Fibroblast of lung (primary cell): ENCODE results near the gene SPATA6L. TPM values are rescaled to one million over a fixed set of nuclear protein-coding genes. Genes with fewer than 3 reads are reported as not detected.

Experiments
- DNase-seq, 2 donors: peaks; one replicate each; pipeline versions ENCODE4 v3.0.0 to v3.0.0-alpha.2; 2010; ENCODE audit warnings: low read depth in 2 of 2
- H2AFZ ChIP-seq: 2 replicates; pipeline ENCODE4 v1.5.1; 2012; ENCODE audit warnings: low read length, control low read depth, inconsistent platforms
- H3K27ac ChIP-seq: 2 replicates; pipeline ENCODE4 v1.5.1; 2011; ENCODE audit warnings: low read length, control low read depth; ENCODE audit not compliant: insufficient read depth
- H3K27me3 ChIP-seq: 2 replicates; pipeline ENCODE4 v1.5.1; 2011; ENCODE audit warnings: mild to moderate bottlenecking, low read length; ENCODE audit not compliant: control insufficient read depth, insufficient read depth
- H3K36me3 ChIP-seq: 2 replicates; pipeline ENCODE4 v1.5.1; 2011; ENCODE audit warnings: low read length; ENCODE audit not compliant: control insufficient read depth, insufficient read depth
- H3K4me1 ChIP-seq: 2 replicates; pipeline ENCODE4 v1.5.1; 2011; ENCODE audit warnings: low read length; ENCODE audit not compliant: control insufficient read depth, insufficient read depth; ENCODE audit errors: extremely low read depth
- H3K4me2 ChIP-seq: 2 replicates; pipeline ENCODE4 v1.5.1; 2011; ENCODE audit warnings: low read length, control low read depth; ENCODE audit not compliant: insufficient read depth; ENCODE audit errors: extremely low read depth
- H3K4me3 ChIP-seq, 4 experiments: fragments of 200-600 bp in 1 of 4; sonication (generic) in 1 of 4; replicated peaks in 1 of 4; 2 replicates each; pipeline ENCODE4 v1.5.1; 2011 to 2016; ENCODE audit warnings: low read length in 4 of 4, low read depth in 3 of 4, mild to moderate bottlenecking in 3 of 4, control low read depth in 2 of 4, inconsistent platforms in 1 of 4, mixed read lengths in 1 of 4; ENCODE audit not compliant: insufficient read depth in 1 of 4; ENCODE audit errors: control extremely low read depth in 1 of 4
- H3K79me2 ChIP-seq: 2 replicates; pipeline ENCODE4 v1.5.1; 2012; ENCODE audit warnings: mild to moderate bottlenecking, low read length, inconsistent platforms; ENCODE audit not compliant: control insufficient read depth, insufficient read depth
- H3K9ac ChIP-seq: 2 replicates; pipeline ENCODE4 v1.5.1; 2011; ENCODE audit warnings: mild to moderate bottlenecking, low read length, control low read depth; ENCODE audit not compliant: insufficient read depth
- H3K9me3 ChIP-seq: 2 replicates; pipeline ENCODE4 v1.5.1; 2012; ENCODE audit warnings: low read depth, low read length; ENCODE audit not compliant: control insufficient read depth, insufficient read depth
- H4K20me1 ChIP-seq: 2 replicates; pipeline ENCODE4 v1.5.1; 2011; ENCODE audit warnings: low read length; ENCODE audit not compliant: control insufficient read depth, insufficient read depth; ENCODE audit errors: extremely low read depth
- CTCF ChIP-seq, 2 donors: IDR thresholded peaks in 1 of 2; conservative IDR thresholded peaks in 1 of 2; 1 replicate in 1 of 2; 2 replicates in 1 of 2; pipeline ENCODE4 v1.5.1; 2011 to 2012; ENCODE audit warnings: low read length in 2 of 2, control low read depth in 1 of 2, inconsistent platforms in 1 of 2, low read depth in 1 of 2, mild to moderate bottlenecking in 1 of 2
- EZH2 ChIP-seq: IDR thresholded peaks from 2 replicates; pipeline ENCODE4 v1.5.1; 2012; ENCODE audit warnings: low read length, control low read depth, mild to moderate bottlenecking; ENCODE audit errors: missing control alignments
- polyA plus RNA-seq, 2 donors: library from polyadenylated mRNA; depleted of rRNA in 1 of 2; stranded (reverse) in 1 of 2; unstranded in 1 of 2; fragments of >200 nt; gene quantifications; 2 replicates each; pipeline ENCODE4 v1.2.1, GENCODE V29; 2011 to 2012; ENCODE audit warnings: missing spikeins in 1 of 2
- total RNA-seq: library from RNA; depleted of rRNA; stranded (reverse); fragments of >200 nt; gene quantifications from 2 replicates; pipeline ENCODE4 v1.2.1, GENCODE V29; 2014

Gene SPATA6L
- total and polyA plus RNA-seq, 2 donors (not counting 1 experiment from before 2014, with no cell fraction given), result 0.54 to 1.2 TPM

DNA sequence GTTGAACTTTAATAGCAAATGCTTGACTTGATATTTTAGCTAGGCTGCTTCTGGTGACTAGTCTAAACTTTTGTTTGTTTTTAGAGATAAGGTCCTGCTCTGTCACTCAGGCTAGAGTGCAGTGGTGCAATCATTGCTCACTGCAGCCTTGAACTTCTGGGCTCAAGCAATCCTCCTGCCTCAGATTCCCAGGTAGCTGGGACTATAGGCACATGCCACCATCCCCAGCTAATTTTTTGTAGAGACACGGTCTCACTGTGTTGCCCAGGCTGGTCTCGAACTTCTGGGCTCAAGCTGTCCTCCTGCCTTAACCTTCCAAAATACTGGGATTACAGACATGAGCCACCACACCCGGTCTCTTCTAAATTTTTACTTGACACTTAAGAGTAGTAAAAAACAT, 33.8 kb upstream of the SPATA6L start:
- Histone ChIP-seq H3K79me2 (no peaks in the 10 kb centered on the region), H3K27ac (no peak overlapping the region), H2AFZ (no peak overlapping the region), H3K4me3 (no peak overlapping the region), H3K4me2 (no peak overlapping the region), H3K9me3 (no peaks in the 10 kb centered on the region), H3K36me3 (peaks cover 4% of the 10 kb centered on the region), H3K9ac (no peak overlapping the region), H3K27me3 (no peaks in the 10 kb centered on the region), H3K4me1 (no peaks in the 10 kb centered on the region), H4K20me1 (no peaks in the 10 kb centered on the region)
- TF ChIP-seq EZH2 (no peak), CTCF (conservative IDR thresholded peaks at IDR 0.05 in 1 of 2, IDR thresholded peaks at IDR 0.05 in 1 of 2; ENCODE audit: low read depth in 1 of 2, low read length in 2 of 2) (no peak)
- peak in 1 of 2 donors; percentile 6 for DNase-seq

DNA sequence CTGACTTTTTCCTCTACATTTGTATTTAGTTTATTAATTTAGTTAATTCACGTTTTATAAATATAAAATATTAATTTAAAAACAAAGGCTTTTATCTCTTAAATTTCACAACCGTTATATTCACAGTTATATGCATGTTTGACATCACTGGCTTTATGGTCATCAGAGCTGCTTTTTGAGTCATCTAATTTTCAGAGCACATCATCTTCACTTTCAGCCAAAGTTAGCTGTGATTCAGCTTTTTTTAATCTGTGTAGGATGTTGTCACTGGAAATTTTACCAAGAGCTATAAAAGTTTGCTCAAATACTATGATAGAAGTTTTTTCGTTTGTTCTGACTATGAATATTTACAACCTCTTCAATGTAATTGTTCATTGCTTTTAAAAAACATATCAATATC, 25.5 kb upstream of the SPATA6L start:
- no peaks in the 10 kb centered on the region for H3K9me3 ChIP-seq
- H4K20me1 ChIP-seq, result no peaks in the 10 kb centered on the region
- no peak overlapping the region for H3K4me2 ChIP-seq
- H3K4me1 ChIP-seq, result no peaks in the 10 kb centered on the region
- H3K36me3 ChIP-seq, result no peaks in the 10 kb centered on the region
- H2AFZ ChIP-seq, result no peak overlapping the region
- no peaks in the 10 kb centered on the region for H3K79me2 ChIP-seq
- H3K27ac ChIP-seq, result no peak overlapping the region
- TF ChIP-seq CTCF (conservative IDR thresholded peaks at IDR 0.05 in 1 of 2, IDR thresholded peaks at IDR 0.05 in 1 of 2; ENCODE audit: low read depth in 1 of 2, low read length in 2 of 2), result no peak
- TF ChIP-seq EZH2, result no peak
- peak in 1 of 2 donors; percentile 59 for DNase-seq
- no peak overlapping the region for H3K4me3 ChIP-seq
- H3K9ac ChIP-seq, result no peak overlapping the region
- no peaks in the 10 kb centered on the region for H3K27me3 ChIP-seq

DNA sequence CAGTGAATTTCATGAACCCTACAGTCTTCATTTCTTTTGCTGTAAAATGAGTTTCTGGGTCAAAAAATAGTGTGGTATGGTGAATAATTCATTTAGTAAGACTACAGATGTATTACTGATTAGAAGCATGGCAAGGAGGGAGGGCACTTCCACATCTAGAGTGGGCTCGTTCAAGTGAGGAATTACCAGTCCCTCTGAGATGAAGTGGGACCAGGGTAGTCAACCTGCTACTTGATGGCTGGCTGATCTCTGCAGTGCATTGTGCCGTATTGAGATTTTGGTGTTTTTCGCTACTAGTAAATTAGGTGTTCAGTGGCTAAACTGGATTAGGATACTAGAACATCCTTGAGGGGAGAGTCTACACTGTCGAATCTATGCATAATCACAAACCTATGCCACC, 23.9 kb upstream of the SPATA6L start:
- no peak overlapping the region for H3K9ac ChIP-seq
- no peaks in the 10 kb centered on the region for H3K79me2 ChIP-seq

More for the DNA sequence above, 23.9 kb upstream of the SPATA6L start:
- H3K9me3 ChIP-seq, result no peaks in the 10 kb centered on the region
- DNase-seq, result no peak
- no peak overlapping the region for H3K27ac ChIP-seq
- H3K4me3 ChIP-seq, result no peak overlapping the region
- no peak overlapping the region for H2AFZ ChIP-seq
- H3K27me3 ChIP-seq, result no peaks in the 10 kb centered on the region
- no peak overlapping the region for H3K4me2 ChIP-seq
- H3K36me3 ChIP-seq, result peaks cover 2% of the 10 kb centered on the region
- H3K4me1 ChIP-seq, result peaks cover 4% of the 10 kb centered on the region
- no peaks in the 10 kb centered on the region for H4K20me1 ChIP-seq
- TF ChIP-seq CTCF (conservative IDR thresholded peaks at IDR 0.05 in 1 of 2, IDR thresholded peaks at IDR 0.05 in 1 of 2; ENCODE audit: low read depth in 1 of 2, low read length in 2 of 2), result no peak
- TF ChIP-seq EZH2, result no peak
